Endothelial cell of hepatic sinusoid (primary cell): ENCODE measurements around the gene SLC25A48.

Experiments
- in situ Hi-C: cut with HindIII; loops from 2 replicates; pipeline ENCODE4 v1.10.0; 2017; ENCODE audit warnings: low sequenced_read_pairs

The SLC25A48 gene

DNA sequence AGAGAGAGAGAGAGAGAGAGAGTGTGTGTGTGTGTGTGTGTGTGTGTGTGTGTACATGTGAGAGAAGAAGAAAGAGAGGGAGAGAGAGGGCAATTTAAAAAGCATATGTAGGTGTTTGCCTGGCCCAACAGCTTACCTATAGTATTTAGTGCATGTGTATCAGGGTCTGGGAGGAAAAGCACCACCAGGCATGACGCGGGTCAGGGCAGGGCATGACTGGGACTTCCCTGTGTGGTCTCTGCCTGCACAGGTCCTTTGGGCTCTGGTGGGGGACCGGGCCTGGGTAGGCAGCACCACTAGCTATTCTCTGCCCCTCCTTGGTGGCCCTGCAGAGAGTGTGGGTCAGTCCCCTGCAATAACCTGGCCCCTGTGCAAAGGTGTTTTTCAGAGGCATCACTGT, 45.1 kb downstream of the SLC25A48 start:
- in situ Hi-C loops, result no loop called here

DNA sequence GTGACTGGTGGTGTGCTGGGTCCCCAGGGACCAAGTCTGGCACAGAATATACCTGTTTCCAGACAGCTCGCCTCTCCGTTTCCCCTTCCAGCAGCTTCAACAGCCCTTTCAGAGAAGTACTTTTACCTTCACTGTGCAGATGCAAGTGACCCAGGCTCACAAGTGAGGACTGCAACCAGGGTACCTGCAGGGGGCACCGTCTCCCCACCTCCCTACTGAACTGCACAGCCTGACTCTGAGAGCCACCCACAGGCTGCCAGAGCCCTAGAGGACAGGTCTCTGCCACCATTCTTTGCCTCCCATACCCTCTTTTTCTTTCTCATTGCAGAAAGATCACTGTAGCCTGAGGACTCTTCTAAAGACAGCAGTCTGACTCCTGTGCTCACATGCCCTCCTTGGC, 45.8 kb downstream of the SLC25A48 start:
- in situ Hi-C loops, result no loop called here

DNA sequence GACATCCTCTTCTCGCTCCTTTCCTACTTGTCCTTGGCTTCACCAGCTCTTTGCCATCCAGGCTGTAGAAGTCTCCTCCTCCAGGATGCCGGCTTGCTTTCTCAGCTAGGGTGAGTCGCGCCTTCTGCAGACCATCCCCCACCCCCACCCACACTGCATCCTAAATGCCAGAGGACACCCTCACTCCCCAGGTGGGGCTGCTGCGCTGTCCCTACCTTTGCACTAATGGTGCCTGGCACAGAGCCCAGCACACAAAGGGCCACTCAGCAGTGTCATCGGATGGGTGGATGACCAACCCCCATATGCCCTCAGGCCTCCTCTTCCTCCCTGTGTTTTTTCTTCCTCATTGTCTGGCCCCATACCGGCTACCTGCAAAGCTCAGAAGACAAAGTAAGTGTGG, 46.3 kb downstream of the SLC25A48 start:
- in situ Hi-C loops, result no loop called here

DNA sequence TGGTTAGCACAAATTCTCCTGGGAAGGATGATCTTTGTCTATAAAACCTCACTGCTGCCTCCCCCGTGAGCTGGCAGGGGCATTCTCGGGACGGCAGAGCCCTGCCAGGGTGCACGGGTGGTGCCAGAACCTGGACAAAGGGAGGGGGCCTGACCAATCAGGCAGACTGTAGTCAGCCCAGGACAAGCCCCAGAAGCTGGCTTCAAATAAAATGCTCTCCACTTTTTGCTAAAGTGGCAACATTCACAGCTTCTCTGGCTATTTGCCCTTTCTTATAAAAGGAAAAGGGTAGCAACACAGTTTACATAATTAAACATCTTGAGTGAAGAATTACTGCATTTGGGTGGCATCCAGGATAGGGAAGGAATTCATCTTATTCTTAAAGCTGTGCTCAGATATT, 46.8 kb downstream of the SLC25A48 start:
- in situ Hi-C loops, result no loop called here

DNA sequence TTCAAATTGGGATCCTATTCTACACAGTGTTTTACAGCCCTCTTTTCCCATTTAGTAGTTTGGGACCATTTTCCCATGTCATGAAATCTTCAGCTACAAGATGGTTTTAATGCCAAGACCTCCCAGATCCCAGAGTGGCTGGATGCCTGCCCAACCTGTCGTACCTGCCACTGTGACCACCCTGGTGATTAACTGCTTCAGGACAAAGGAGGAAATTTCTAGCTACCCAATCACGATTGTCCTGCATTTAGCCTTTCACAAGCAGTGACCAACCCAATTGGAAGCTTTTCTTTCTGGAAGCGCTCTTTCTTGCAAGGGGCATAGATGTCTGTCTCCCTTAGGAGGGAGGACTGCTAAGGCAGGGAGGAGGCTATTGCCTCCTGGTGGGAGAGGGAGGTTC, 47.4 kb downstream of the SLC25A48 start:
- in situ Hi-C loops, result no loop called here

DNA sequence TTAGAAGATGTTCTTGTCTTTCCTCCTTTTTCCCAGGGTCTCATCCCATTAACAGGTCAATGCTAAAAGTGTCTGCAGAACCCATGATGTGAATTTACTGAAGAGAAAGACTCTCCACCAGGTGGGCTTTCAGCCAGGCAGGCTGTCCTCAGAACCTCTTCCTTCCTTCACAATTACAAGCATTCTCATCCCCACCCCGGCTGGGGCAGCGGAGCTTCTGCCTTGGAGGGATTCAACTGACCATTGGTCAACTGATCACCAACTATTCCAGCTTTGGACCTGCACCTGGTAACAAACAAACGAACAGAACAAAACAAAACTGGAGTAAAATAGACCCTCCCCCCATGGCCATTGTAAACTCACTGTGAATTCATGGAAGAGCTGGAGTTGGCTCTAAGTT, 48.6 kb downstream of the SLC25A48 start:
- in situ Hi-C loops, result no loop called here

DNA sequence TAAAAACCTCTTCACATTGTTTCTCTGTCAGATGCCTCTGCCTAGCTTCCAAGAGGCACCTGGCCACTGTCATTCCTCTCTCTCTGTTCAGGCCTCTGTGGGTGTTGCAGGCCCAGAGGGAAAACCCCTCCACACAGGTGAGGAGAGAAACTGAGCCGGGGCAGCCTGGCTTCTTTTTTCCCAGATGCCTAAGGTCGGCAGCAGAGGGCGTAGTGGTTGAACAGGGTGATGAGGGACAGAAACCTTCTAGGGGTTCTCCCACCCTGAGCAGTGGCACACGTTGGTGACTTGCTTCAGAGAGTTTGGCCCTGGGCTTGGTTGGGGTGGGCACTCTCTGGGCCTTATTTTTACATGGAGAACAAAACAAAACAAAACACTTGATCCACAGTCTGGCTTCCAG, 49.0 kb downstream of the SLC25A48 start:
- in situ Hi-C loops, result no loop called here

DNA sequence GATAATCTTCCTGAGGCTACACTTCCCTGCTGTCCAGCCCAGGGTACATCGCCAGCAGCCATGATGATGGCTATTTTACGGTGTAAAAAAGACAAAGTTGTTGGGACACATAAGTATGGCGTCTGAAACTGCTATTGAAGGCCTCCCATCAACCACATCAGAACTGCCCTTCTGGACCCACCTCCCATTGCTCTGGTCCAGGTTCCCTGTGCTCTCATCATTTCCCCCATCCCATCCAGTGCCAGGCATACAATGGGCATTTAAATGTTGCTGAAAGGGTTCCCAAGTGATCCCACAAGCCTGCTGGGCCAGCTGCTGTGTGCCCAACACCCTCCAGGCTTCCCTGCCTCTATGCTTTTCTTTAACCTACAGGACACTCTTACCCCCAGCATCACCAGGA, 50.6 kb downstream of the SLC25A48 start:
- in situ Hi-C loops, result no loop called here

DNA sequence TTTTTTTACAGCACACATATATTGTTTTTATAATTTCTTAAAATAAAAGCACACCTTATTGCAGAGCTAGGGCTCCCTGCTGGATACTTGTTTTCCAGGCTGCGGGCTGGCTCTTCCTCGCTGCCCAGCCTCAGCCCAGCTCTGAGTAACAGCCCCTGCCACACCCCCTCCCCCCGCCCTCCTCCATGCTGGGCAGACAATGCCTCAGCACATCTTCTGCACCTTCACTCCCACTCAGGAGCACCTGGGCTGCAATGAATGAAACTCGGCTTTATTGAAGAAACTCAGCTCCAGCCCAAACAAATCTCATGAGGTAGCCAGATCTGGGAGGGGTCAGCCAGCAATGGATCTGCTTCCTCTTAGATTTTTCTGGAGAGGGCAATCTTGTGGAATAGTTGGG, 51.7 kb downstream of the SLC25A48 start:
- in situ Hi-C loops, result no loop called here

DNA sequence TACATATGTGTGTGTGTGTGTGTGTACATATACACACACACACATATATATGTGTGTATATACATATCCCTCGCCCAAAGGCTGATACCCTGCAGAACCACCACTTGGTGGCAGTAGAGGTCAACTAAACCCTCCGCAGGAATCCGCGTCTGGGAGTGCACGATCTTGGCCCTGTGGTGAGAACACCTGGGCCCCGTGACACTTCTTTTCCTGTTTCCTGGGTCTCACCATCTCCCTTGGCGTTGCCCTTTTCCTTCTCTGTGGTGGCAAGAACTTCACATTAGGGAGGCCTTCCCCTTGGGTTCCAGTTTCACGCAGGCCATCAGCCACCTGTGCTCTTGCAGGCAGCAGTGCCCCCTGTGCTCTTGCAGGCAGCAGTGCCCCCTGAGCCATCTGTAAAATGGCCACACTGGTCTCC, 53.0 kb downstream of the SLC25A48 start:
- in situ Hi-C loops, result no loop called here

DNA sequence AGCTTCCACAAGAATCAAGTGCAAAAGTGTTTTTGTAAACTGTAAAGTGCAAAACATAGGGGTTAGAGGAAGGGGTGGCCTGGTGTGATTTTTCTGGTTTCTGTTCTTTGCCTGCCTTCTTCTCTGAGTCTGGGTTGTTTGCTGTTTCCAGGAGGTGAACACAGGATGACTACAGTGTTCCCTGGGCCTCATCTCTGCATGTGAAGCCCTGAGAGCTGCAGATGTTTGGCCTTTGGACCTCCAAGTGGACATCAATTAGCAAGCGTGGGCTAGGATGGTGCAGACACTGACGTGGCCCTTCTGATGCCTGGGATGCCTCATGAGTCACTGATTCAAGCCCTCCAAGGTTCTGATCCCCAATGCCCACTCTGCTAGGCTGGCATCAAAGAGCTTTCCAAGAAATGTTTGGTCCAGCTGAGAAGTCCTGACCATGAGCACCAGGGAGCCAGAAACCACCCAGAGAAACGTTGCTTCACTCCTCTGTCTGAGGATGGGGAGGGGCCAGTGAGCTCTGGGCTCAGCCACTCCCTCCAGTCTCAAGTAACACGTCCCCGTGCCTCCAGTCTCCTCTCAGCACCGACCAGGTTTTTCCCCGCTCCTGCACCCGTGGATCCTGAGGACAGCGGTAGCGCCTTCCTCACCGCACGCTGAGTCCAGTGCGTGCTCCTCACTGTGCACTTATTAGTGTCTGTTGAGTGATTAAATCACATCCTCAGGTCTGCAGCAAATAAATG, 53.6 kb downstream of the SLC25A48 start:
- in situ Hi-C loops, result no loop called here

DNA sequence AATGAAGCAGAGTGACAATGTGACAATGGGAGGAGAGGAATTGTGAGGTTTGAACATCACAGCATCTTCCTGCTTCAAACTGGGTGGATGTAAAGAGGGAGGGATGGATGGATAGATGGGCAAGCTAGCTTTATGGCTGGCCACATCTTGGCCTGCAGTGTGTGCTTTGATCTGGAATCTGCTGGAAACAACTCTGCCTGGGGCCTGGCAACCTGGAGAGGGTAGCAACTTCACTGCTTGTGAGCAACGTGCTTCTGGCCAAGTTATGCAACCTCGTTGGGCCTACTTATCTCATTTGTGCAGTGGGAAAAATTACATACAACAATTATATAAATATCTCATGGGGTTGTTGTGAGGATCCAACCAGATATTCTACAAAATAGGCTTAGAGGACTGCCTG, 55.8 kb downstream of the SLC25A48 start:
- in situ Hi-C loops, result no loop called here

DNA sequence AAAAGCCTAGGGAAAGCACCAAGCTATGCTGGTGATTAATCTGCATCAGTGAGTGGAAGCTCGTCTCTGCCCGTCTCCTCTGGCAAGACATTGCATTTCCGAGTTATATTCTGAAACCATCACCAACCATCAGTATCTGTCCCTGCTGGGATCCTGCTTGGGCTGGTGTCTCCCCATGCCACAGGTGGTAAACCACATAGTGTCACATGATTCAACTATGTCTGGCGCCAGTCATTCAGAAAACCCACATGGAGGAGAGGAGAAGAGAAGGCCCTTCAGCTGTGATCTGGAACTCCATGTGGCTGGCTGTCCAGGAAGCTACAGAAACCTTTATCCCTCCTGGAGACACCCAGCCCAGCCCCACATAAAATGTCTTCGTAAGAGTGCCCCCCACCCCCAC, 56.4 kb downstream of the SLC25A48 start:
- in situ Hi-C loops, result no loop called here

DNA sequence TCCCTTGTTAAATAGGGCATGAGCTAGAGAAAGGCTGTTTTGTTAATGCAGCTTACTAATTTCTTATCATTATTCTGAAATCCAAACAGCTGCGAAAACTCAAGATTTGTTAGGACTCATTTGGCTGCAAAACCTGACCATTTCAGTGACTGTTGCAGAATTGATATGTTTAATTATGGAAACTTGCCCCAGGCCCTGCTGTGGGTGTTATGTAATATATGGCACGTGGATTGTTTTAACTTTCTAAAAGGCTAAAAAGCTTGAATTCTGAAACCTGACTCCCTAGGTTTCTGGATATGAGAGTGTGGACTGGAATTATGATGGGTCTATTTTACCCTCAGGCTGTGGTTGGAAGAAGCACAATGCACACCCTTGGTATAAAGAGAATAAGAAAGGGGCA, 56.8 kb downstream of the SLC25A48 start:
- in situ Hi-C loops, result no loop called here

DNA sequence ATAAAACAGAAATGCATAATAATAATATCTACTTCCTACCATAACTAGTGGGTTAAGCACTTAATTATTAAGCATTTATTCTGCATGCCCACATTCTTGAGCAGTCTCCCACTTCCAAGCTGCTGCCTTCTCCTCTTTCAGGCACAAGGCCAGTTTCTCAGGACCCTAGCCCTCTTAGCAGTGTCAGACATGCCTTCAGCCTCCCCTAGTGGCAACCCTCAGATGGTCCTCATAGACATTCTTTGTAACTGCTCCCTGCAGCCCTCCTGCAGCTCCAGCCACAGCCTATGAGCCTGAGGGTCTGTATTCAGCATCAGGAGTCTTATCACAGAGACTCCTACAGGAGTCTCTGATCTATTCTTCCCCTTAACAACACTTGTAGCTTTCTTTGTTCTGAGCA, 57.3 kb downstream of the SLC25A48 start:
- in situ Hi-C loops, result no loop called here

DNA sequence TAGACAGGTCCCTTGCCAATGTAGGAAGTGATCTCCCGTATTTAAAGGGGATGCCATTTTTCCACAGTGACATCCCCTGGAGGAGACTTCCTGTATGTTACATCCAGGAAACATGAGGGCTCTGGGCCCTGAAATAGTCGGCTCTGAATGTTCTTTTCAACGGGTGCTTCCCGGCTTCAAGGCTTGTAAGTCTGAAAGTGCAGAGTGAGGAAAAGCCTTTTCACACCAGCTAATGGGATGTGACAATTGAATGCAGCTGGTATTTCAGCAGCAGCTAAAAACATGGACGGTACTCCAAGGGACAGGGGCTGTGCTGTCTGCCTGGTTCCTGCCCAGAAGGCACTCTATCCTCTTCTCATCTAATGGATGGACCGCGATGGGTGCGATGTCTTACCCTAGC, 59.8 kb downstream of the SLC25A48 start:
- in situ Hi-C loops, result no loop called here

DNA sequence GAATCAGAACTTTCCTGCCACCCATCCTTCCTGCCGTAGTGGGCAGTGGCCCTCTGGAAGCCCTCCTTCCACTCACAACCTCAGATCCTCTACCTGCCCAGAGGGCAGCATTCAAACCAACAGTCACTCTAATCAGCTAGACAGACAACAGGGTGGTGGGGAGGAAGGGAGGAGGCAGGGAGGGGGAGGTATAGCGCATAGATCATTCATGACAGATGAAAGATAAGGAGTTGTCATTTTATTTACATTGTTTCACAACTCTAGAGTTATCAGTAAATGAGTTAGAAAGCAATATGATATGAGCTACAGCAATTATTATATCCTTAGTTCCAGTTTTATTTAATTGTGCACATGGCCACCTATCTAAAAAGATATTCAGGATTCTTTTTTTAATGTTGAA, 60.3 kb downstream of the SLC25A48 start:
- in situ Hi-C loops, result no loop called here

DNA sequence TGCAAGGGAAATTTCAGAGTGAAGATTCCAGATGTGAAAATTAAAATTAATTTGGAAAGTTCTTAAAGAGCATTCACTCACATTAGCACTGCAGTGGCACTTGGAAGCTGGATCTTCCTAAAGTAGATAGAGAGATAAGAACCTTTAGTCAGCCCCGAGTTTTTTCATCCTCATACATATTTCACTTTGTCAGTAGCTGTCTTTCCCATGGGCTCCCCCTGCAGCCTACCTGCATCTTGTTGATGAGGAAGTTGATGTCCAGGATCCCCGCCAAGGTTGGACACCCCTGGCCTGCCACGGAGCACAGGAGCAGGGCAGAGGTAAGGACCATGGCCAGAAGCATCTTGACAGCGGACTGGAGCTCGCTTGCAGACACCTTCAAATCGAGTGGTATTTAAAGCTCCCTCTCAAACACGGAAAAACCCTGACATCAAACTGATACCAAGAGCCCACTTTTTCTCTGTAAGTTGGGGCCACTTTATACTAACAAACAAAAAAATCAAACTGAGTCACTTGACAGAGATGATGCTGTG, 61.1 kb downstream of the SLC25A48 start, which contains the start of gene IL9:
Gene IL9, minus strand, starts transcription at position 368 of the 533 bp plus-strand sequence. Its CDS starts 25 bp downstream, at position 343.
- in situ Hi-C loops, result no loop called here

DNA sequence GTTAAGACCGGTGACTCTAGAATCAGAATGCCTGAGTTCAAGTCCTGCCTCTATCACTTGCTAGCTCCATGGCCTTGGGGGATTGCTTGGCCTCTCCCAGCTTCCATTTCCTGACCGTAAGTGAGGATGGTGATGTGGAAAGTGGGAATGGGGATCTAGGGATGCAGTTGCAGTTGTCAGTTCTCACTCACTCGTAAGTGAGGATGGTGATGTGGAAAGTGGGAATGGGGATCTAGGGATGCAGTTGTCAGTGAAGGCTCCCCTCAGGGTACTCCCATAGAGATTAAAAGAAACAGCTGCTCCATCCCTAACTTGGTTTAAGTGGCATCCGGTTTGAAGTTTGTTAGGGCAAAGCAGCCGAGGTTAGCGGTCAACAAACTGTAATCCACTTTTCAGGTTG, 64.2 kb downstream of the SLC25A48 start:
- in situ Hi-C loops, result no loop called here

DNA sequence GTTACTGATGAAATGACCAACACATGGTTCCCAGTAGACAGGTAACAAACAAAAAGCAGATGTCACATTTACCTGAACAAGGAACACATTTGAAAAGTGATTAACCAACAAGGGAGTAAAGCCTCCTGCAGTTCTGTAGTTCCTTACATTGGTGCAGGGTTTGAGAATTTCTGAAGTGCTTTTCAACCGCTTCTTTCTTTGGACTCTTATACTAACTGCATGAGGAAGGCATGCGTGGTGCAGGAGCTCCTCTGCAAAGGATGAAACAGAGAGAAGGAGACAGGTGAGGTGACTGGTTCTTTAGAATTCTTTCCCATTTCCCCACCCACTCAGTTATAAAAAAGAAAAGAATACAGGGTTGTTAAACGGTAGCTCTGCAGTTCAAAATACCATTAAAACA, 65.8 kb downstream of the SLC25A48 start:
- in situ Hi-C loops, result no loop called here

DNA sequence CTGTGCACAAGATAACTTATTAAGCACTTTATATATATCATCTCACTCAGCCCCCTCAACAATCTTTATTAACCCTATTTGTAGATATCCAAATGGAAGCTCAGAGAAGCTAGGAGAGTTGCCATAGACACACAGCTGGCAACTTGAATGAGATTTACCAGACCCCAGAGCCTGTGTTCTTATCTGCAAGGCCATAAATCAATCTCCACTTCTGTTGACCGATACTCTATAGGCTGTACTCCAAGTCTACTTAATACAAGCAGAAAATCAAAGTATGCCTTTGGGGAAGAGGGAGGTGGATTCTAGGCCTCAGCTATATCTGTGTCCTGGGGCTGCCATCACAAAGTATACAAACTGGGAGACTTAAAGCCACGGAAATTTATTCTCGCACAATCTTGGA, 67.2 kb downstream of the SLC25A48 start:
- in situ Hi-C loops, result no loop called here

DNA sequence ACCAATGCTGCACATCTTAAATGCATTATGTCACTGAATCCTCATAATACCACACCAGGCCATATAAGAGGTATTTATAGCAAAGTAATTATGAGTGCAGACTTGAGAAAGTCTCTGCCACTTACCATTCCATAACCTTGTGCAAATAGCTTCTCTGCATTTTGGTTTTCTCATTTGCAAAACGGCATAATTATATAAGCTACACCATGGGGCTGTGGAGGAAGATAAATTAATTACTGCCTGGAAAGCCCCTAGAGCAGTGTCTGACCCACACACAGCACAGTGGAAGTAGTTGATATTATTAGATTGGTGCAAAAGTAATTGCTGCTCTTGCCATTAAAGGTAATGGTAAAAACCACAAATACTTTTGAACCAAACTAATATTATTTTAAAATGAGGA, 70.7 kb downstream of the SLC25A48 start:
- in situ Hi-C loops, result no loop called here
